Measurements from ENCODE around the gene HEATR5B. TPM values are rescaled to one million over a fixed set of nuclear protein-coding genes. Genes with fewer than 3 reads are reported as not detected.
A peak's percentile ranks its signal among the peaks of the same experiment; 100 is the strongest.

The HEATR5B gene
- total RNA-seq, 1 donor from 2014 or later, result 15.1 TPM

DNA sequence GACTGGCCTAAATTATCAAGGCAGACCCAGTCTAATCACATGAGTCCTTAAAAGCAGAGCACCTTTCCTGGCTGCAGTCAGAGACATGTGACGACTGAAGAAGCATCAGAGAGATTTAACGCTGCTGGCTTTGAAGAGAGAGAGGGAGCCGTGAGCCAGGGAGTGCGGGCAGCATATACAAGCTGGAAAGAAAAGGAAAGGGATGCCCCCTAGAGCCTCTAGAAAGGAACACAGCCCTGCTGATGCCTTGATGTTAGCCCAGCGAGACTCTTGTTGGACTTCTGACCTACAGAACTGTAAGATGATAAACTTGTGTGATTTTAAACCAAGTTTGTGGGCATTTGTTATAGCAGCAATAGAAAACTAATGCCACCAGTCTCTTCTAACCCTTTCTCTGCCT, 58.1 kb downstream of the HEATR5B start:
- Mint-ChIP-seq H3K9me3 (ENCODE audit: low read depth) (no peaks in the 10 kb centered on the region), H3K4me1 (ENCODE audit: low read depth) (peaks cover 5% of the 10 kb centered on the region), H3K27ac (ENCODE audit: unreplicated experiment) (no peak overlapping the region), H3K27me3 (ENCODE audit: low read depth) (no peaks in the 10 kb centered on the region), H3K36me3 (ENCODE audit: low read depth) (peaks cover 33% of the 10 kb centered on the region), H3K4me3 (ENCODE audit: unreplicated experiment) (no peak overlapping the region)
- TF ChIP-seq CTCF (IDR thresholded peaks at IDR 0.05), result peak; percentile 38
- no peak for DNase-seq (ENCODE audit: low spot score)

GRCh38 chr2:37020887-37021796, 63.0 kb downstream of the HEATR5B start:
- no peak for TF ChIP-seq CTCF (IDR thresholded peaks at IDR 0.05)
- Mint-ChIP-seq H3K27me3 (ENCODE audit: low read depth) (no peaks in the 10 kb centered on the region), H3K36me3 (ENCODE audit: low read depth) (peaks cover 27% of the 10 kb centered on the region), H3K27ac (ENCODE audit: unreplicated experiment) (peak overlapping the region; percentile 72), H3K9me3 (ENCODE audit: low read depth) (no peaks in the 10 kb centered on the region), H3K4me3 (ENCODE audit: unreplicated experiment) (no peak overlapping the region), H3K4me1 (ENCODE audit: low read depth) (peaks cover 17% of the 10 kb centered on the region)
- no peak for DNase-seq (ENCODE audit: low spot score)

DNA sequence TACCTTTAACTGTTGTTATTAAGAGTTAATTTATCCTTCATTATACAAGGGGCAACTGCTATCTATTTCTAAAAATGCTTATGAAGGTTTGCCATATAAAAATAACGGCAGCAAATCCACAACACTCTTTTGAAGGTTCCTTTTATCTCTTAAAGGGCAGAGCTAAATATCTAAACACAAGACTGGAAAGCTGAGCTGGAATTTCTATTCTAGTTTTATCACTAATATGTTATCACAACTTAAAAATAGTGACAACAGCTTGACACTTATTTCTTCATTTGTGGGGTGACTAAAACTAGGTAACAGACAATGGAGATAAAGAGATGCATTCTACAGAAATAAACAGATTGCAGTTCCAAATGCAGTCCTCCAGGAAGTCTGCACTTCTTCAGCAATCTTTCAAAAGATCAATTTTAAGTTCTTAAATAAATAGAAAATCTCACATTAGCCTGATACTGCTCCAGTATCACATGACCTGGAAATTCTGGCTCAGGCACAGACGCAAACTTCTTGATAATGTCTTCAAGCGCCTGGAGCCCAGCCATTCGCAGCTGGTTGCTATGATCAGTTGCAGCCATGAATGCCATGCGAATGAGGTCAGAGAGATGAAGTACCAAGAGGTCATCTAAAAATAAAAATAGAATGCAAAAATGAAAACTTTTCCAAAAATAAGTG, 63.8 kb downstream of the HEATR5B start:
- DNase-seq (ENCODE audit: low spot score), result no peak

GRCh38 chr2:37013315-37013641, 70.9 kb downstream of the HEATR5B start:
- H3K27me3 Mint-ChIP-seq (ENCODE audit: low read depth), result no peaks in the 10 kb centered on the region
- DNase-seq (ENCODE audit: low spot score), result no peak

More for the DNA sequence above, 63.8 kb downstream of the HEATR5B start:
- Mint-ChIP-seq H3K4me1 (ENCODE audit: low read depth) (peaks cover 17% of the 10 kb centered on the region), H3K27me3 (ENCODE audit: low read depth) (no peaks in the 10 kb centered on the region), H3K9me3 (ENCODE audit: low read depth) (no peaks in the 10 kb centered on the region), H3K27ac (ENCODE audit: unreplicated experiment) (peak overlapping the region; percentile 72), H3K36me3 (ENCODE audit: low read depth) (peaks cover 26% of the 10 kb centered on the region), H3K4me3 (ENCODE audit: unreplicated experiment) (no peak overlapping the region)
- no peak for TF ChIP-seq CTCF (IDR thresholded peaks at IDR 0.05)

More at GRCh38 chr2:37013315-37013641, 70.9 kb downstream of the HEATR5B start:
- H3K36me3 Mint-ChIP-seq (ENCODE audit: low read depth), result peaks cover 26% of the 10 kb centered on the region
- no peak overlapping the region for H3K27ac Mint-ChIP-seq (ENCODE audit: unreplicated experiment)
- no peaks in the 10 kb centered on the region for H3K9me3 Mint-ChIP-seq (ENCODE audit: low read depth)
- no peaks in the 10 kb centered on the region for H3K4me1 Mint-ChIP-seq (ENCODE audit: low read depth)
- no peak for TF ChIP-seq CTCF (IDR thresholded peaks at IDR 0.05)
- no peak overlapping the region for H3K4me3 Mint-ChIP-seq (ENCODE audit: unreplicated experiment)
